Measurements from ENCODE around the gene SRGAP3. TPM values are rescaled to one million over a fixed set of nuclear protein-coding genes. Genes with fewer than 3 reads are reported as not detected.
"Not testable (repeated sequence)": the region's sequence is repeated elsewhere in the genome, so short reads cannot be mapped to it uniquely, and the experiment has no call there.

SRGAP3 gene
- polyA plus RNA-seq, 2 donors, result 1.3 to 3.3 TPM

GRCh38 chr3:9099702-9100512 is 149.5 kb downstream of the SRGAP3 start:
- Histone ChIP-seq H3K27me3 (ENCODE audit: control insufficient read depth in 1 of 2, insufficient read depth in 2 of 2, low read length in 2 of 2) (no peaks in the 10 kb centered on the region), H3K4me3 (ENCODE audit: low read depth in 1 of 2, low read length in 2 of 2) (no peak overlapping the region), H3K4me1 (ENCODE audit: control insufficient read depth in 2 of 2, insufficient read depth in 2 of 2, low read length in 1 of 2) (no peaks in the 10 kb centered on the region), H3K9me3 (ENCODE audit: control insufficient read depth in 2 of 2, insufficient read depth in 1 of 2, low read depth in 1 of 2, low read length in 1 of 2) (no peaks in the 10 kb centered on the region), H3K36me3 (ENCODE audit: control insufficient read depth in 2 of 2, insufficient read depth in 2 of 2, low read length in 1 of 2) (peaks cover 0 to 6% of the 10 kb centered on the region in 2 donors), H3K27ac (ENCODE audit: low read depth in 2 of 2, low read length in 1 of 2) (no peak overlapping the region)
- 92% methylated on average over 12 of the region's 12 CpGs for WGBS, 2 donors

- H3K27me3 ChIP-seq (ENCODE audit: control insufficient read depth in 1 of 2, insufficient read depth in 2 of 2, low read length in 2 of 2), result no peaks in the 10 kb centered on the region
- H3K4me3 ChIP-seq (ENCODE audit: low read depth in 1 of 2, low read length in 2 of 2), result no peak overlapping the region
- no peaks in the 10 kb centered on the region for H3K4me1 ChIP-seq (ENCODE audit: control insufficient read depth in 2 of 2, insufficient read depth in 2 of 2, low read length in 1 of 2)
- peaks cover 0 to 2% of the 10 kb centered on the region in 2 donors for H3K36me3 ChIP-seq (ENCODE audit: control insufficient read depth in 2 of 2, insufficient read depth in 2 of 2, low read length in 1 of 2)
- H3K9me3 ChIP-seq (ENCODE audit: control insufficient read depth in 2 of 2, insufficient read depth in 1 of 2, low read depth in 1 of 2, low read length in 1 of 2), result no peaks in the 10 kb centered on the region
- no peak overlapping the region for H3K27ac ChIP-seq (ENCODE audit: low read depth in 2 of 2, low read length in 1 of 2)
- 63 to 66% methylated on average over 17 of the region's 17 CpGs for WGBS, 2 donors
Measured at GRCh38 chr3:9098716-9099675, 150.4 kb downstream of the SRGAP3 start.

- H3K27ac ChIP-seq (ENCODE audit: low read depth in 2 of 2, low read length in 1 of 2), result no peak overlapping the region
- no peaks in the 10 kb centered on the region for H3K9me3 ChIP-seq (ENCODE audit: control insufficient read depth in 2 of 2, insufficient read depth in 1 of 2, low read depth in 1 of 2, low read length in 1 of 2)
- H3K36me3 ChIP-seq (ENCODE audit: control insufficient read depth in 2 of 2, insufficient read depth in 2 of 2, low read length in 1 of 2), result peaks cover 0 to 2% of the 10 kb centered on the region in 2 donors
- H3K4me1 ChIP-seq (ENCODE audit: control insufficient read depth in 2 of 2, insufficient read depth in 2 of 2, low read length in 1 of 2), result no peaks in the 10 kb centered on the region
- 91 to 92% methylated on average over 7 of the region's 7 CpGs for WGBS, 2 donors
- H3K27me3 ChIP-seq (ENCODE audit: control insufficient read depth in 1 of 2, insufficient read depth in 2 of 2, low read length in 2 of 2), result no peaks in the 10 kb centered on the region
- no peak overlapping the region for H3K4me3 ChIP-seq (ENCODE audit: low read depth in 1 of 2, low read length in 2 of 2)
Measured at GRCh38 chr3:9097495-9097894, 152.0 kb downstream of the SRGAP3 start.

GRCh38 chr3:9091486-9092235 is 157.8 kb downstream of the SRGAP3 start:
- Histone ChIP-seq H3K9me3 (ENCODE audit: control insufficient read depth in 2 of 2, insufficient read depth in 1 of 2, low read depth in 1 of 2, low read length in 1 of 2) (no peaks in the 10 kb centered on the region), H3K4me3 (ENCODE audit: low read depth in 1 of 2, low read length in 2 of 2) (no peak overlapping the region), H3K4me1 (ENCODE audit: control insufficient read depth in 2 of 2, insufficient read depth in 2 of 2, low read length in 1 of 2) (peaks cover 2 to 5% of the 10 kb centered on the region in 2 donors), H3K27ac (ENCODE audit: low read depth in 2 of 2, low read length in 1 of 2) (no peak overlapping the region), H3K36me3 (ENCODE audit: control insufficient read depth in 2 of 2, insufficient read depth in 2 of 2, low read length in 1 of 2) (no peaks in the 10 kb centered on the region), H3K27me3 (ENCODE audit: control insufficient read depth in 1 of 2, insufficient read depth in 2 of 2, low read length in 2 of 2) (no peaks in the 10 kb centered on the region)
- 56 to 67% methylated on average over 15 of the region's 15 CpGs for WGBS, 2 donors

- H3K36me3 ChIP-seq (ENCODE audit: control insufficient read depth in 2 of 2, insufficient read depth in 2 of 2, low read length in 1 of 2), result no peaks in the 10 kb centered on the region
- H3K4me1 ChIP-seq (ENCODE audit: control insufficient read depth in 2 of 2, insufficient read depth in 2 of 2, low read length in 1 of 2), result peaks cover 2 to 5% of the 10 kb centered on the region in 2 donors
- H3K27me3 ChIP-seq (ENCODE audit: control insufficient read depth in 1 of 2, insufficient read depth in 2 of 2, low read length in 2 of 2), result no peaks in the 10 kb centered on the region
- no peak overlapping the region for H3K27ac ChIP-seq (ENCODE audit: low read depth in 2 of 2, low read length in 1 of 2)
- no peak overlapping the region for H3K4me3 ChIP-seq (ENCODE audit: low read depth in 1 of 2, low read length in 2 of 2)
- H3K9me3 ChIP-seq (ENCODE audit: control insufficient read depth in 2 of 2, insufficient read depth in 1 of 2, low read depth in 1 of 2, low read length in 1 of 2), result no peaks in the 10 kb centered on the region
- WGBS, 2 donors, result 40 to 42% methylated on average over 12 of the region's 12 CpGs
Measured at GRCh38 chr3:9088441-9089353, 160.7 kb downstream of the SRGAP3 start.

GRCh38 chr3:9087831-9088413 is 161.5 kb downstream of the SRGAP3 start:
- Histone ChIP-seq H3K27me3 (ENCODE audit: control insufficient read depth in 1 of 2, insufficient read depth in 2 of 2, low read length in 2 of 2) (no peaks in the 10 kb centered on the region), H3K36me3 (ENCODE audit: control insufficient read depth in 2 of 2, insufficient read depth in 2 of 2, low read length in 1 of 2) (no peaks in the 10 kb centered on the region), H3K4me1 (ENCODE audit: control insufficient read depth in 2 of 2, insufficient read depth in 2 of 2, low read length in 1 of 2) (peaks cover 2 to 5% of the 10 kb centered on the region in 2 donors), H3K27ac (ENCODE audit: low read depth in 2 of 2, low read length in 1 of 2) (no peak overlapping the region), H3K9me3 (ENCODE audit: control insufficient read depth in 2 of 2, insufficient read depth in 1 of 2, low read depth in 1 of 2, low read length in 1 of 2) (no peaks in the 10 kb centered on the region), H3K4me3 (ENCODE audit: low read depth in 1 of 2, low read length in 2 of 2) (no peak overlapping the region)
- WGBS, 2 donors, result 76 to 81% methylated on average over 8 of the region's 8 CpGs

- H3K27me3 ChIP-seq (ENCODE audit: control insufficient read depth in 1 of 2, insufficient read depth in 2 of 2, low read length in 2 of 2); H3K4me3 ChIP-seq (ENCODE audit: low read depth in 1 of 2, low read length in 2 of 2); H3K4me1 ChIP-seq (ENCODE audit: control insufficient read depth in 2 of 2, insufficient read depth in 2 of 2, low read length in 1 of 2); H3K9me3 ChIP-seq (ENCODE audit: control insufficient read depth in 2 of 2, insufficient read depth in 1 of 2, low read depth in 1 of 2, low read length in 1 of 2); H3K27ac ChIP-seq (ENCODE audit: low read depth in 2 of 2, low read length in 1 of 2); H3K36me3 ChIP-seq (ENCODE audit: control insufficient read depth in 2 of 2, insufficient read depth in 2 of 2, low read length in 1 of 2): not testable (repeated sequence)
- 68 to 70% methylated on average over 2 of the region's 2 CpGs for WGBS, 2 donors
Measured at GRCh38 chr3:9085428-9085827, 164.0 kb downstream of the SRGAP3 start.

- no peaks in the 10 kb centered on the region for H3K36me3 ChIP-seq (ENCODE audit: control insufficient read depth in 2 of 2, insufficient read depth in 2 of 2, low read length in 1 of 2)
- H3K4me1 ChIP-seq (ENCODE audit: control insufficient read depth in 2 of 2, insufficient read depth in 2 of 2, low read length in 1 of 2), result peaks cover 0 to 3% of the 10 kb centered on the region in 2 donors
- H3K27me3 ChIP-seq (ENCODE audit: control insufficient read depth in 1 of 2, insufficient read depth in 2 of 2, low read length in 2 of 2), result no peaks in the 10 kb centered on the region
- no peak overlapping the region for H3K27ac ChIP-seq (ENCODE audit: low read depth in 2 of 2, low read length in 1 of 2)
- no peak overlapping the region for H3K4me3 ChIP-seq (ENCODE audit: low read depth in 1 of 2, low read length in 2 of 2)
- WGBS, 2 donors, result 97 to 100% methylated on average over 1 of the region's 1 CpG
- no peaks in the 10 kb centered on the region for H3K9me3 ChIP-seq (ENCODE audit: control insufficient read depth in 2 of 2, insufficient read depth in 1 of 2, low read depth in 1 of 2, low read length in 1 of 2)
Measured at GRCh38 chr3:9081184-9081818, 168.1 kb downstream of the SRGAP3 start.

Data from esophagus (tissue), 2 donors.